K562 (cell line): ENCODE measurements around the gene OR13J1.

ENCODE experiments used
- CTCF ChIP-seq, 3 experiments: IDR thresholded peaks in 2 of 3; conservative IDR thresholded peaks in 1 of 3; 2 replicates each; pipeline ENCODE4 v1.5.1; 2011 to 2012; ENCODE audit warnings: low read length in 3 of 3, mild to moderate bottlenecking in 3 of 3, control low read depth in 2 of 3, improper control_type of control experiment in 1 of 3, inconsistent platforms in 1 of 3, low read depth in 1 of 3, mixed read lengths in 1 of 3, moderate library complexity in 1 of 3; ENCODE audit not compliant: insufficient read depth in 2 of 3
- ETS2 ChIP-seq: IDR thresholded peaks from 2 replicates; pipeline ENCODE4 v1.6.1; 2016; ENCODE audit warnings: borderline replicate concordance, missing genetic modification characterization, mild to moderate bottlenecking, moderate library complexity, missing compliant biosample characterization; ENCODE audit not compliant: poor library complexity, severe bottlenecking
- HDAC1 ChIP-seq, 2 experiments: fragments of 450-650 bp; IDR thresholded peaks; 2 replicates each; pipeline ENCODE4 v1.6.1; 2016 to 2017; ENCODE audit warnings: inconsistent platforms in 1 of 2, mild to moderate bottlenecking in 1 of 2, moderate library complexity in 1 of 2
- HDAC2 ChIP-seq: fragments of 450-650 bp; IDR thresholded peaks from 2 replicates; pipeline ENCODE4 v1.6.1; 2016; ENCODE audit warnings: mild to moderate bottlenecking
- IRF1 ChIP-seq: sonication (generic); formaldehyde crosslinking; IDR thresholded peaks from 2 replicates; pipeline ENCODE4 v1.8.0; 2022; ENCODE audit warnings: missing genetic modification reagents, mild to moderate bottlenecking, borderline replicate concordance
- MEF2A ChIP-seq: IDR thresholded peaks from 2 replicates; pipeline ENCODE4 v1.6.1; 2011; ENCODE audit warnings: low read depth, mild to moderate bottlenecking, low read length, moderate library complexity; ENCODE audit not compliant: control insufficient read depth

- TF ChIP-seq ETS2 (tag): no peak
- TF ChIP-seq HDAC2: no peak
- no peak for TF ChIP-seq CTCF (IDR thresholded peaks at IDR 0.05 in 2 of 3, conservative IDR thresholded peaks at IDR 0.05 in 1 of 3; ENCODE audit: insufficient read depth in 2 of 3, low read depth in 1 of 3, low read length in 3 of 3)
- TF ChIP-seq HDAC1 (IDR thresholded peaks at IDR 0.05): no peak
- TF ChIP-seq IRF1: no peak
- no peak for TF ChIP-seq MEF2A
Observed at GRCh38 chr9:35861161-35861897, 8.9 kb downstream of the OR13J1 start.
